Activated CD4-positive, alpha-beta T cell treated with anti-CD3 and anti-CD28 coated beads for 36 hours (primary cell): Measurements from ENCODE around the gene CUL7. TPM values are rescaled to one million over a fixed set of nuclear protein-coding genes. Genes with fewer than 3 reads are reported as not detected.

ENCODE experiments used
- ATAC-seq: fragments of 200-7000 bp; cut with Tn5 transposase; one replicate; pipeline ENCODE4 v1.10.0; 2021; ENCODE audit warnings: mild to moderate bottlenecking, moderate library complexity
- CTCF ChIA-PET: fragments of 350-600 bp; sonication (Branson Sonifier 250); formaldehyde crosslinking; loops from one replicate; lab custom pipeline; 2021; ENCODE audit warnings: antibody characterized with exemption; lab: Charles Lee
- POLR2A ChIA-PET: fragments of 350-600 bp; sonication (Branson Sonifier 250); formaldehyde crosslinking; loops from one replicate; lab custom pipeline; 2021; ENCODE audit warnings: antibody characterized with exemption, inconsistent platforms; lab: Charles Lee
- DNase-seq: peaks from one replicate; pipeline ENCODE4 v3.0.0-alpha.2; 2020
- H3K27ac Mint-ChIP-seq: one replicate; pipeline ENCODE4 v1.8.0; 2021; ENCODE audit warnings: mixed read lengths
- H3K27me3 Mint-ChIP-seq: one replicate; pipeline ENCODE4 v1.8.0; 2021; ENCODE audit warnings: mixed read lengths
- H3K36me3 Mint-ChIP-seq: one replicate; pipeline ENCODE4 v1.8.0; 2021; ENCODE audit warnings: low read depth, mixed read lengths
- H3K4me1 Mint-ChIP-seq: one replicate; pipeline ENCODE4 v1.8.0; 2021; ENCODE audit warnings: mixed read lengths
- H3K4me3 Mint-ChIP-seq: one replicate; pipeline ENCODE4 v1.8.0; 2021; ENCODE audit warnings: mild to moderate bottlenecking, moderate library complexity, mixed read lengths
- H3K9me3 Mint-ChIP-seq: one replicate; pipeline ENCODE4 v1.8.0; 2021; ENCODE audit warnings: low read depth, mixed read lengths
- intact Hi-C, 2 experiments: fragments of 100-400 bp; cut with DNase I in 1 of 2; cut with micrococcal nuclease in 1 of 2; formaldehyde crosslinking; loops; one replicate each; pipeline versions ENCODE4 v1.14.2 to v1.15.1; 2022 to 2024; cut with DNase I, micrococcal nuclease
- total RNA-seq, 2 experiments: library from RNA; stranded (reverse); gene quantifications; one replicate each; pipeline ENCODE4 v1.2.3, GENCODE V29; 2021

Gene CUL7
- 10 to 100 TPM; 16.3 to 18.0 TPM for total RNA-seq

DNA sequence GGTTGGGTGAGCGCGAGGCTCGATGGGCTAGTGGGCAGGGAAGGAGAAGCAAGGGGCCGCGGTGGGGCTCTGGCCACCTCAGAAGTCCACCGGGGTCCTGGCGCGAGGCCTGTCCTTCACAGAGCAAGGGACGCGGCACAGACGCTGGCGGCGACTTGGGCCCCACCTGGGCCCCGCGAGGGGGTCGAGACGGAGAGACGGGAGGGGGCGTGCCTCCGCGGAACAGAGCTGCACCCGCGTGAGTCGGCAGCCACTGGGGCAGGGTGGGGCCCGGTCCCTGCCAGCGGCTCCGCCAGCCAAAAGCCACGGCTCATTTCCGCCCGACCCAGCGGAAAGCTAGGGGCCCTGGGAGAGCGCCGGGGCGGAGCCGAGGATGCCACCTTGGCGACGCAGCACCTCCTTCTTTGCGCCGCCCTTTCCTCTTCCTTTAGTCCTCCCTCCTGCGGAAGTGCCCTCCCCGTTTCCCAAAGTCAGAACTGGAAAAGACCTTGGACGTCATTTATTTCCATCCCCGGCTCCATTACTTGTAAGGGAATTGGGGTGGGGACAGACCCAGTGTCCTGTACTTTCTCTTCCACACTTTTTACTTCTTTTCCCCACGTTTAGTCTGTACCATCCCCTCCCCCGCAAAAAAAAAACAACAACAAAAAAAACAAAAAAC lies at the start of gene CUL7:
TSS of gene CUL7 (minus strand) at position 307 of the 661 bp plus-strand sequence. CDS start 1,063 bp downstream, outside the sequence.
- Mint-ChIP-seq H3K27ac (peak within 1 kb of the TSS; percentile 97), H3K27me3 (no peaks in the 10 kb centered on the region), H3K4me1 (peaks cover 43% of the 10 kb centered on the region), H3K36me3 (peaks cover 37% of the 10 kb centered on the region), H3K9me3 (no peaks in the 10 kb centered on the region), H3K4me3 (peak within 1 kb of the TSS; percentile 99)
- ATAC-seq (peak; percentile 99), DNase-seq (peak; percentile 96)
- POLR2A ChIA-PET, result interaction anchor here (0.6 to 1.1 kb wide), 7 partner anchors 14 to 458 kb away, joined by 3 to 9 read pairs (median 4); partner anchors contain the start of genes CNPY3 and PEX6
- CTCF ChIA-PET, result interaction anchor here (0.5 to 1.5 kb wide), 7 partner anchors 25 to 492 kb away, joined by 3 to 5 read pairs (median 3); partner anchors contain the start of genes KLHDC3, RRP36 and UBR2
- intact Hi-C loops, result loop anchor here (1.0 to 10.0 kb wide), 11 partner anchors 39 to 1269 kb away; partner anchors contain the start of genes PPP2R5D (in 2 of the 2), CNPY3 (in 1 of the 2), KLHDC3 (in 1 of the 2) and PEX6 (in 1 of the 2)

DNA sequence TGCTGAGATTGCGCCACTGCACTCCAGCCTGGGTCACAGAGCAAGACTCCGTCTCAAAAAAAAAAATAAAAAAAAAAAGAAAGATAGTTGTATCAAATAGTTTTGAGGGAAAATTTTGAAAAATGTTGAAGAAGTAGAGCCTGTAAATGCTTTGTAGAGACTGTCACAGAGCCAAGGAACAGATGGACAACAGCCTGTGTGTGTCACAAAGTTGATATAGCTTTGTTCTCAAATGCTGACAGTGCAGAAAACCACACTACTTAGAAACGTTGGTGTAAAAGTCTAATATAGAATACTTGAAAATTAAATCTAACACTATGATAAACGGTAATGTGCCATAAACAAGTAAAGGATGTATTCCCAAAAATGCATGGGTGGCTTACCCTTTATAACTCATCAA lies 47.8 kb upstream of the CUL7 start:
- POLR2A ChIA-PET, result interaction anchor here (0.6 kb wide), 1 partner anchor 518 kb away, joined by 4 read pairs; no protein-coding TSS in a partner anchor
- CTCF ChIA-PET, result interaction anchor here (1.8 kb wide), 1 partner anchor 42 kb away, joined by 5 read pairs; no protein-coding TSS in a partner anchor
- Mint-ChIP-seq H3K4me1 (no peaks in the 10 kb centered on the region), H3K27ac (no peak overlapping the region), H3K4me3 (no peak overlapping the region), H3K36me3 (no peaks in the 10 kb centered on the region), H3K27me3 (no peaks in the 10 kb centered on the region), H3K9me3 (no peaks in the 10 kb centered on the region)
- ATAC-seq (no peak), DNase-seq (no peak)
- intact Hi-C loops, result no loop called here

DNA sequence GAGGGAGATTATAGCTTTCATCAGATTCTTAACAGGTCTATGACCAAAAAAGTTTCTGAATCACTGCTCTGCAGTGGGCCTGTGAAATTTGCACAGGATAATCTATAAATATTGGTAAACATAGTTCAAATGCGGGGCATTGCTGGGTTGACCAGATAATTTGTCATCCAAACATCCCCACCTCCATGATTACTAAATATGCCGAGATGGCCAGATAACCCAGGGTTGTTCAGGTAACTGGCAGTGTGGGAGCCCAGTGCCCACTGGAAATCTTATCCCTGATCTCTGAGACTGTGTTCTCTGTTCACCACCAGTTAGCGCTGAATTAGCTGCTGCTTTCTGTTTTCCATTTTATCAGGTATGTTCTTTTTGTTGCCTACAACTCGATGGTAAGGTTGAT lies 43.9 kb upstream of the CUL7 start:
- ATAC-seq (no peak), DNase-seq (no peak)
- Mint-ChIP-seq H3K4me1 (peaks cover 21% of the 10 kb centered on the region), H3K27me3 (no peaks in the 10 kb centered on the region), H3K36me3 (no peaks in the 10 kb centered on the region), H3K4me3 (no peak overlapping the region), H3K27ac (no peak overlapping the region), H3K9me3 (no peaks in the 10 kb centered on the region)
- ChIA-PET CTCF (interaction anchor here (0.6 to 1.0 kb wide), 3 partner anchors 118 to 260 kb away, joined by 3 read pairs; no protein-coding TSS in a partner anchor), POLR2A (no interaction called here)
- intact Hi-C loops, result no loop called here

DNA sequence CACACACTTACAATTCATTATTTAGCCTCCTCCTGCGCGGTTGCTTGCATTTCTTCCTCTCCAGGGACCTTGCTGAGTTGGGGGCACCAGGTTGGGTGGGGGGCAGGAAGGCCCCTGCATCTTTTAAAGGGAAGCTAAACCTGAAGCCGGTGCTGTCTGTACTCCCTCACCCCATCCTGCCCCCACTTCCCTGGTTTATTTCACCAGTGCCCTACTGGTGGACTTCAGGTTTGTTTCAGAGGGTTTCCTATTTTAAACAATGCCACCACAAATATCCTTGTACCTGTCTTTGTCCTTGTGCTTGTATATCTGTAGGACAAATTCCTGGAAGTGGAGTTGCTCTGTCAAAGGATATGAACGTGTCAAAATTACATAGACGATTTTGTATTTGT lies 43.4 kb upstream of the CUL7 start:
- ATAC-seq (no peak), DNase-seq (no peak)
- intact Hi-C loops, result no loop called here
- Mint-ChIP-seq H3K27me3 (no peaks in the 10 kb centered on the region), H3K4me3 (no peak overlapping the region), H3K27ac (no peak overlapping the region), H3K9me3 (no peaks in the 10 kb centered on the region), H3K36me3 (no peaks in the 10 kb centered on the region), H3K4me1 (peaks cover 21% of the 10 kb centered on the region)
- POLR2A ChIA-PET, result no interaction called here
- CTCF ChIA-PET, result interaction anchor here (0.6 to 1.0 kb wide), 3 partner anchors 117 to 260 kb away, joined by 3 read pairs; no protein-coding TSS in a partner anchor

DNA sequence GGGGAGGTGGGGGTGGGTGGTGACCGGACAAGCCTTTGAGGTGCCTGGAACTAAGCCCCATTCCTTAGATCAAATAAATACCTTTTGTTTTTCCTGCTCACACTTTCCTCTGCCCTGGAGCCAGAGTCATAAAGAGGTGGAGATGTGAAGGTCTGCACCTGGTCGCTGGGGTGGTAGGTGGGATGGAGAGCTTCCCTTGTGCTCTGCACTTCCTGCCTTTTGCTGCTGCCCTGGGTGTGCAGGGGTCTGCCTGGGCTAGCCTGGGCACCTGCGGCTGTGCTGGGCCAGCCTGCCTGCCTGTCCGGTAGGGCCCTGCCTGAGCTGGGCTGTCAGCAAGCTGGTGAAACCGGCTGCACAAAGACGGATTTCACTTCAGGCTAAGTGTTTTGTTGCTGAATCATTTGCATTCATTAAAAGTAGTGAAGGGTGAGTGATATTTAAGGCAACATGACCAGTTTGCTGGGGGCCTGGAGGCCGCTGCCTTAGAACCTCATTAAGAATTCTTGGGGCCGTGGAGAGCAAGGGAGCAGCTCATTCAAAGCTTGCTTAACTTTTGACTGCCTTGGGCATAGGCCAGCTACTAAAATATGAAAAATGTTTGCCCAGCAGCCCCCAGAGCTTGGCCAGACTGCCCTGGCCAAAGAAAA lies 42.9 kb upstream of the CUL7 start:
- ATAC-seq (no peak), DNase-seq (no peak)
- CTCF ChIA-PET, result interaction anchor here (0.7 to 1.0 kb wide), 3 partner anchors 10 to 423 kb away, joined by 3 read pairs; no protein-coding TSS in a partner anchor
- peaks cover 21% of the 10 kb centered on the region for H3K4me1 Mint-ChIP-seq
- intact Hi-C loops, result no loop called here
- POLR2A ChIA-PET, result no interaction called here
- H3K27me3 Mint-ChIP-seq, result no peaks in the 10 kb centered on the region
- H3K9me3 Mint-ChIP-seq, result no peaks in the 10 kb centered on the region
- no peak overlapping the region for H3K27ac Mint-ChIP-seq
- H3K36me3 Mint-ChIP-seq, result no peaks in the 10 kb centered on the region
- H3K4me3 Mint-ChIP-seq, result no peak overlapping the region

DNA sequence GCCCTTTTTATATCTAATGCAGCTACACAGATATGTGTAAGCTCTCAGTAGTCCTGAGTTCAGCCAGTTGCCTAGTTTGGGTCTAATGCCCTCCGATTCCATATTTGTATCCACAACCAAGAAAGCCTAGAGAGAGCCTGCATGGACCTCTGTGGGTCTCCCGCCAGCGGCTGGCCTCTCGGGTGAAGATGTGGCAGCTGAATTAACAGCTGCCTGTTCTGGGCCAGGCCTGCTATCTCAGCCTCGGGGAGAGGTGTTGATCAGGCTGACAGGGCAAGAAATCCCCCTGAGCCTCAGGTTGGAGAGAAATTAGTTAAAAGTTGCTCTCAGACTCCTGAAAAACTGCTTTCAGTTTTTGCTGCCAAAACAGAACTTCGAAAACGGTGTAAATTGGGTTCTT lies 42.3 kb upstream of the CUL7 start:
- intact Hi-C loops, result no loop called here
- CTCF ChIA-PET, result interaction anchor here (0.6 to 0.8 kb wide), 3 partner anchors 11 to 424 kb away, joined by 3 read pairs; no protein-coding TSS in a partner anchor
- H3K9me3 Mint-ChIP-seq, result no peaks in the 10 kb centered on the region
- POLR2A ChIA-PET, result no interaction called here
- no peak overlapping the region for H3K4me3 Mint-ChIP-seq
- peak; percentile 25 for DNase-seq
- peaks cover 21% of the 10 kb centered on the region for H3K4me1 Mint-ChIP-seq
- ATAC-seq, result no peak
- no peak overlapping the region for H3K27ac Mint-ChIP-seq
- no peaks in the 10 kb centered on the region for H3K27me3 Mint-ChIP-seq
- no peaks in the 10 kb centered on the region for H3K36me3 Mint-ChIP-seq

DNA sequence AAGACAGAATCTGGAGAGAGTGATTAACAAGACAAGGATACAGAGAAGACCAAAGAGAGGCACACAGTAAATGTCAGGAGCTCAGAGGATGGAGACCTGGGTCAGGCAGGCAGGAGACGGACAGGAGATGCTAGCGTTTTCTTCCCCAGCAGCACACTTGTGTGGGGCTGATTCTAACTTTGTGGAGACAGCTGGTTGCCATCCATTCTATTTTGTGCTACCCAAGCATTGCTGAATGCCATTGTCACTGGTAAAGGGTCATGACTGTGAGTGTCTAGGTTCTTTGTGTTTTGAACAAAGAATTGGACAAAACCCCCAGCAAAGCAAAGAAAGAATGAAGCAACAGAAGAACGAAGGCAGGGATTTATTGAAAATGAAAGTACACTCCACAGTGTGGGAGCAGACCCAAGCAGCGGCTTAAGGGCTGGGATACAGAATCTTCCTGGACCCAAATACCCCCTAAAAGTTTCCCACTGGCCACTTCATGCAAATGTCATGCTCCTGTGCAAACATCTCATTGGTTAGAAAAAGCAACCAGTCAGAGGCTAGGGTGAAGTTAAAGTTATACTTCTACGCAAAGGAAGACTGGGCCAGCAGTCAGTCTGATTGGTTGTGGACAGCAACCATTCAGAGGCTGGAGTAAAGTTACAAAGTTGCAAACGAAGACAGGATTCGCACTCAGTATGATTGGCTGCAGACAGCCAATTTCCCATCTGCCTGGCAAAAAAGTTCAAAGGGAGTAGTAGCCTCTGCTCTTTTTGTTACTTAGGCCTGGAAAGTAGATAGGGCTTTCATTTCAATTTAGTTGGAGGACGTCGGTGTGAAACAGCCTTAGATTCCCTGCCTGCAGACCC lies 40.0 kb upstream of the CUL7 start:
- Mint-ChIP-seq H3K9me3 (no peaks in the 10 kb centered on the region), H3K27me3 (no peaks in the 10 kb centered on the region), H3K4me1 (peaks cover 21% of the 10 kb centered on the region), H3K36me3 (no peaks in the 10 kb centered on the region), H3K27ac (no peak overlapping the region), H3K4me3 (peak overlapping the region; percentile 8)
- intact Hi-C loops, result no loop called here
- POLR2A ChIA-PET, result no interaction called here
- DNase-seq (no peak), ATAC-seq (peak; percentile 77)
- CTCF ChIA-PET, result no interaction called here

DNA sequence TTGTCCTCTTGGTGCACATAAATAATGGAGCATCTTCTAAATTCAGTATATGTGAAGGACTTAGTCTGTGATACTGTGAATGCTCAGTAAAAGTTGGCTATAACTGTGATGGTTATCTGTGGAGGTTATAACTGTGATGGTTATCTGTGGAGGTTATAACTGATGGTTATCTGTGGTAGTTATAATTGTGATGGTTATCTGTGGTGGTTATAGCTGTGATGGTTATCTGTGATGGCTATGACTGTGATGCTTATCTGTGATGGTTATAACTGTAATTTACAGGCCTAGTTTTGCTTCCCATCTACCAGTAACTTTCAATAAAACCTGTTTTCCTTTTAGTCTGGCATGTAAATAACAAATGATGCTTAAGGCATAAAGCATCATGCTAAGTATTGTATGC lies 39.0 kb upstream of the CUL7 start:
- Mint-ChIP-seq H3K27ac (no peak overlapping the region), H3K4me1 (peaks cover 21% of the 10 kb centered on the region), H3K4me3 (no peak overlapping the region), H3K36me3 (no peaks in the 10 kb centered on the region), H3K9me3 (no peaks in the 10 kb centered on the region), H3K27me3 (no peaks in the 10 kb centered on the region)
- DNase-seq (no peak), ATAC-seq (no peak)
- ChIA-PET CTCF (no interaction called here), POLR2A (no interaction called here)
- intact Hi-C loops, result no loop called here

DNA sequence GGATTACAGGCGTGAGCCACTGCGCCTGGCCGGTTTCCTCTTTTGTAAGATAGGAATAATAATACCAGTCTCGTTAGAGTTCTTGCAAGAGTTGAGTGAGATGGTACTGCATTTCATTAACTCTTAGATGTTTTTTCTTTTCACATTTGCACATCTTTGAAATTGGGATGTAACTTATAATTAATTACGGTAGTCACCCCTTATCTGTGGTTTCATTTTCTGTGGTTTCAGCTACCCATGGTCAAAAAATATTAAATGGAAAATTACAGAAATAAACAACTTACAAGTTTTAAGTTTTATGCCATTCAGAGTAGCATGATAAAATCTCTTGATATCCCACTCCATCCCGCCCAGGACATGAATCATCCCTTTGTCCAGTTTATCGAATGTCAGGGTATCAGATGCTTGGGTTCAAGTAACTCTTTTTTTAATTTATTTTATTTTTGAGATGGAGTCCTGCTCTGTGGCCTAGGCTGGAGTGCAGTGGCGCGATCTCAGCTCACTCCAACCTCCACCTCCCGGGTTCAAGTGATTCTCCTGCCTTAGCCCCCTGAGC lies 37.9 kb upstream of the CUL7 start:
- peaks cover 22% of the 10 kb centered on the region for H3K4me1 Mint-ChIP-seq
- H3K9me3 Mint-ChIP-seq, result no peaks in the 10 kb centered on the region
- DNase-seq (no peak), ATAC-seq (no peak)
- H3K4me3 Mint-ChIP-seq, result no peak overlapping the region
- CTCF ChIA-PET, result no interaction called here
- intact Hi-C loops, result no loop called here
- no peaks in the 10 kb centered on the region for H3K27me3 Mint-ChIP-seq
- no peaks in the 10 kb centered on the region for H3K36me3 Mint-ChIP-seq
- H3K27ac Mint-ChIP-seq, result no peak overlapping the region
- POLR2A ChIA-PET, result no interaction called here

DNA sequence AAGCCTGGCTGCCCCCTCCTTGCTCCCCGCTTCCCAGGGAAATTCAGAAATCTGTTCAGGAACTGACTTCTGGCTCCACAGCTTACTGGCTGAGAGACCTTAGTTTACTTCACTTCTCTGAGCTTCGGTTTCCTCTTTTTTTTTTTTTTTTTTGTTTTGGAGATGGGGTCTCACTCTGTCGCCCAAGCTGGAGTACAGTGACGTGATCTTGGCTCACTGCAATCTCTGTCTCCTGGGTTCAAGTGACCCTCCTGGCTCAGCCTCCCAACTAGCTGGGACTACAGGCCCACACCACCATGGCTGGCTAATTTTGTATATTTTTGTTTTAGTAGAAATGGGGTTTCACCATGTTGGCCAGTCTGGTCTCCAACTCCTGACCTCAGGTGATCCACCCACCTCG lies 37.4 kb upstream of the CUL7 start:
- Mint-ChIP-seq H3K4me3 (no peak overlapping the region), H3K27me3 (no peaks in the 10 kb centered on the region), H3K4me1 (peaks cover 25% of the 10 kb centered on the region), H3K27ac (no peak overlapping the region), H3K9me3 (no peaks in the 10 kb centered on the region), H3K36me3 (no peaks in the 10 kb centered on the region)
- intact Hi-C loops, result no loop called here
- ATAC-seq (no peak), DNase-seq (no peak)
- ChIA-PET POLR2A (no interaction called here), CTCF (no interaction called here)

DNA sequence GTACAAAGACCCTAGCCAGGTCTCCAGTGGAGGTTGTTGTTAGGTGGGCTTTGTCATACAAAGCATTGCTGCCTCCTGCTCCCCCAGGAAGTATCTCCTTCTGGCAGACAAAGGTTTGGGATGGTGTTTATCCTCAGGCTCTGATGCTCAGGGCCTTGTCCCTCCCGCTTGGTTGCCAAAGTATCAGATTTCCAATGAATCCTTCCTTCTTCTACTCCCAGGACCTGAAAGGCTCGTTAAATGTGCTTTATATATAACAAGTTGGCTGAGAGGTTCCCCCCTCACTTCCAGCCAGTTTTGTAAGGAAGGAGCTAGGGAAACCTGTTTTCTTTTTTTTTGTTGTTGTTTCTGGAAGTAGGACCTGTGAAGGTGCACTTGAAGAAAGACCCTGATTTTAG lies 36.9 kb upstream of the CUL7 start:
- Mint-ChIP-seq H3K27me3 (no peaks in the 10 kb centered on the region), H3K4me3 (no peak overlapping the region), H3K27ac (no peak overlapping the region), H3K4me1 (peaks cover 23% of the 10 kb centered on the region), H3K36me3 (no peaks in the 10 kb centered on the region), H3K9me3 (no peaks in the 10 kb centered on the region)
- ChIA-PET POLR2A (no interaction called here), CTCF (no interaction called here)
- DNase-seq (no peak), ATAC-seq (no peak)
- intact Hi-C loops, result no loop called here
